GM19035 (cell line): ENCODE data around the gene TMED6.
A peak's percentile ranks its signal among the peaks of the same experiment; 100 is the strongest.

ENCODE experiments used
- ATAC-seq: cut with Tn5 transposase; IDR thresholded peaks from one replicate; pipeline ENCODE4 v1.9.1; 2021; ENCODE audit not compliant: unreplicated experiment

TMED6 gene

DNA sequence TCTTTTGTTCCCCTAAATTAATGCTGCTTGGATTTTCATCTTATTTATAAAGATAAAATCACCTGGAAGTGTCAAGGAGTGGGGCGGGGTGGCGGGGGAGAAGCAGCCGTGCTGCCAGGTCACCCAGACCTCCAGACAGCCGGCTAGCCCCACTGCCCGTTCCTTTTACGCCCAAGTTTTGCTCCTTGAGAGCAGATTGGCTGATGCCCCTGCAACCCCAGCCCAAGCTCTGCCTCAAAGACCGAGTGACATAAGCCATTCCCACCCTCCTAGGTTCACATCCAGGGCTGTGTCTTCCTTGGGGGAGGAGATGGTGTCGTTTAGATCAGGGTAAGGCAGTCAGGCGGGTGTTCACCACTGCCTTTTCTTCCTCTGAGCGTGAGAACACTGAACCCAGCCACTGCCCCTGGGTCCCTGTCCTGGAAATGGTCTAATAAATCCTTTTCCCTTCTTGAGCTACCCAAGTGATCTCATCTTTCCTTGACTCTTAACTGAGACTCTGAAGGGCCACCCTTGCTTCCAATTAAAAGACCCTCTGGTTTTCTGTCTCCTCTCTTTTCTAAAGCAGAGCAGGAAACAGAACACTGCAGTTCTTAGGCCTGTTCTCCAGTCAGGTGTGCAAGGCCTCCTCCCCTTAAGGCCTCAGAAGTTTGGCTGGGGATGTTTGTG, 26.9 kb downstream of the TMED6 start:
- no peak for ATAC-seq

- ATAC-seq, result no peak
These were observed 27.5 kb downstream of the TMED6 start for GRCh38 chr16:69324013-69324531.

- ATAC-seq, result no peak
These were observed 28.2 kb downstream of the TMED6 start for GRCh38 chr16:69323415-69323814.

DNA sequence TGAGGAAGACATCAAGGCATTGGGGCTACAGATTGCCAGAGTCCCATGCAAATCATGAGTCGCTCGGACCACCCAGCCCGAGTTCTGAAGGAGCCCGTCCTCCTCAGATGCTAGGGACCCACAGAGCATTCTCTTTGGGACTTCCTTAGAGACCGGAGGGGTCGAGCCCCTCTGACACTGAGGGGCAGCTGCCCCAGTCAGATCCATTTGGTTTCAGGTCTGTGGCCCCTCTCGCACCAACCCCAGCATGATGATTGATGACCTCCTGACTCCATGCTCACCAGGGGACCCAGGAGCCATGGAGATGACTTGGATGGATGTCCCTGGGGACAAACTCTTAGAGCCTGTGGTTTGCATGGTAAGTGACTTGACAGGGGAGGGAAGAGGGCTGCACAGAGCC, 29.2 kb downstream of the TMED6 start:
- no peak for ATAC-seq

DNA sequence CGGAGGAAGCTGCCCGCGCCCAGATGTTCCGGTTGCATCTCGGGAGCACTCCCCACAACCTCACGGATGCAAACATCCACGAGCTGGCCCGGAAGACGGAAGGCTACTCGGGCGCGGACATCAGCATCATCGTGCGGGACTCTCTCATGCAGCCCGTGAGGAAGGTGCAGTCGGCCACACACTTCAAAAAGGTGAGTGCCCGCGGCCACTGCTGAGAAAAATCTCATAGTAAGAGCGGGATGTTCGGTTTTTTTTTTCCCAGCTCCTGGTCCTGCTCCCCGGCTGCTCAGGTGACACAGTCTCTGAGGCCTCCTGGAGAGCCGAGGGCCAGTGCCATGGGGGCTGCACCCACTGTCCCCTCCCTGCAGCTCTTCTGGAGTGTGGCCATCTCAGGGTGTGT, 30.5 kb downstream of the TMED6 start:
- no peak for ATAC-seq

DNA sequence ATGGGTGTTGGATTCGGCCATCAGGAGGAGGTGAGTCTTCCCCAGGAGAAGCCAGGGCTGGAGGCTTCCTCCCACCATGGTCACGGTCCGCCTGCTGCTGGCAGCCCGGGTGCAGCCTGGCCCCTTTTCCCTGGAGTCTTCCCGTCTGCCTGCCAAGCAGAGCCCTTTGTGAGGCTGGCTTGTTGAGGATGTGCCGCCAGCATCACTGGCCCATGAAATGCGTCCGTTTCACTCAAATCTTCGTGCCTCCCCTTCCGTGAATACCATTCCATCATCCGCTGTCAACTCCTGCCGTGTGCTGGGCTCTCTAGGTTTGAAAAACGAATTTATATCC, 30.9 kb downstream of the TMED6 start:
- no peak for ATAC-seq

GRCh38 chr16:69319826-69320739, 31.5 kb downstream of the TMED6 start:
- ATAC-seq, result no peak

- no peak for ATAC-seq
These were observed 32.2 kb downstream of the TMED6 start for GRCh38 chr16:69319381-69319780.

- ATAC-seq, result no peak
These were observed 32.7 kb downstream of the TMED6 start for GRCh38 chr16:69318911-69319289.

DNA sequence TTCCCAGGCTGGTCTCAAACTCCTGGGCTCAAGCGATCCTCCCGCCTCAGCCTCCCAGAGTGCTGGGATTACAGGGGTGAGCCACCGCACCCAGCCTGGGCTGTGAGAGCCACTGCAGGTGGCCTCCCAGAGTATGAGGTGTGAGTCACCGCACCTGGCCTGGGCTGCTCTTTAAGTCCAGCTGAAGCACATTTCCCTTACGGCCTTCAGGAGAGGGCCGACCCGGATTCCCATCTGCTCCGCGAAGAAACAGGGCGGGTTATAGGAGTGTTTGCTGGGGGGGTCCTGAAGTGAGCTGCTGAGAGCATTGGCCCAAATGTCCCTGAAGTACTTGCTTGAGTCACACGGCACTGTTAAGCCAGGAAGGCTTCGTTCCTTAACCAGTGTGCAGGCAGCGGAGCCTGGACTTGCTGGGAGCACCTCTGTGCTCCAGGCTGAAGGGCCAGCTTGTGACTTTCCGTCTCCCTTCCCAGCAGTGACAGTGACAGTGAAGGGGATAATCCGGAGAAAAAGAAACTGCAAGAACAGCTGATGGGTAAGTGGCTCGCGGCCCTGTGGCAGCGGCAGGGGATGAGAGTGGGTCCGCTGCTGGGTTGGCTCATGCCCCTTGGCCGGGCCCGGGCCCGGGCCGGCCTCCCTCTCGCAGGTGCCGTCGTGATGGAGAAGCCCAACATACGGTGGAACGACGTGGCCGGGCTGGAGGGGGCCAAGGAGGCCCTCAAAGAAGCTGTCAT, 33.2 kb downstream of the TMED6 start:
- no peak for ATAC-seq

- ATAC-seq, result no peak
These were observed 35.0 kb downstream of the TMED6 start for GRCh38 chr16:69316595-69317034.

DNA sequence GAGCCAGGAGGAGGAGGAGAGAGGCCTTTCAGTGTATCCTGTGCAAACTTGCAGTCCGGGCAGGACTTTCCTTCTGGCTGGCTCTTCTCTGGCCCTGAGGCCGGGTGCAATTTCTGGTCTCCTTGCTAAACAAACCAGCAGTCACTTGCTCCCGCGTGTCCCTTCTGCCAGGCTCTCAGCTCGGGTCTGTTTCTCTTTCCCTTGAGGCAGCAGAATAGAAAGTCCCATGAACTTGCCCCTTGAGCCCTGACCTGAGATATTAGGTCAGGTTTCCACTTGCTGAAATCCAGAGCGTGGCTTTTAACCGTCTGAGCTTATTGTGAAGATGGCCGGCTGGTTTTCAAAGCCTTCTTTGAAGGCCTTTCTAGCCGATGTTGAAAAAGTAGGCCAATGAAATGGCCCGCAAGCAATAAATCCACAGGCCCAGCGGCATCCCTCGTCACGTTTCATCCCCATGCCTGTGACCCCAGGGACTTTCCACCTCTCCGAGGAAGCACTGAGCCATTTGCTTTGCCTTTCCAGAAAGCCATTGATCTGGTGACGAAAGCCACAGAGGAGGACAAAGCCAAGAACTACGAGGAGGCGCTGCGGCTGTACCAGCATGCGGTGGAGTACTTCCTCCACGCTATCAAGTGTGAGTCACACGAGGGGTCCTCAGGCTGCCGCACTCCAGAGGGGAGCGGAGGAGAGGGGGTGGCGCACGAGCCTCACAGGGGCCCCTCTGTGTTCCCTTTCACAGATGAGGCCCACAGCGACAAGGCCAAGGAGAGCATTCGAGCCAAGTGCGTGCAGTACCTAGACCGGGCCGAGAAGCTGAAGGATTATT, 35.9 kb downstream of the TMED6 start:
- ATAC-seq, result no peak

DNA sequence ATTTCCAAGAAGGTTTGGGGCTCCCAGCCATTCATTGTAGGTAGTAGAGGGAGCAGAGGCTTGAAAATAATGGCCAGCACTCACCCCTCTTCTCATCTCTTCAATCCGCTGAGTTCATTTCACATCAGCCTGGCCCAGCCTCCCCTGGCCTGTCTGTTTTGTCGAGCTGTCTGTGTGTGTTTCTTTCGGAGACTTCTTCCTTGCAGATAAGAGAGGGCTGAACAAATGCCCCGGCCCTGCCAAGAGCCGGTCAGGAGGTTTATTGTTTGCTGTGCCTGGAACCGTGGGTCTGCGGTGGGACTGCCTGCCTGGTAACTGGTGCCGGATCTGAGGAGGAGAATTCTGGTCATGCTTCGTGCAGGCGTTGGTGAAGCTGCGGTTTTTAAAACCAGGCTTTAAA, 37.1 kb downstream of the TMED6 start:
- no peak for ATAC-seq

GRCh38 chr16:69313469-69313868, 38.1 kb downstream of the TMED6 start:
- no peak for ATAC-seq

GRCh38 chr16:69311533-69312387, 39.8 kb downstream of the TMED6 start:
- ATAC-seq, result peak; percentile 52

- peak; percentile 92 for ATAC-seq
These were observed 40.7 kb downstream of the TMED6 start, which contains the start of gene VPS4A for GRCh38 chr16:69310653-69311532. Gene VPS4A, plus strand, starts transcription at chr16:69311350. Its CDS starts 162 bp downstream, at chr16:69311512.

DNA sequence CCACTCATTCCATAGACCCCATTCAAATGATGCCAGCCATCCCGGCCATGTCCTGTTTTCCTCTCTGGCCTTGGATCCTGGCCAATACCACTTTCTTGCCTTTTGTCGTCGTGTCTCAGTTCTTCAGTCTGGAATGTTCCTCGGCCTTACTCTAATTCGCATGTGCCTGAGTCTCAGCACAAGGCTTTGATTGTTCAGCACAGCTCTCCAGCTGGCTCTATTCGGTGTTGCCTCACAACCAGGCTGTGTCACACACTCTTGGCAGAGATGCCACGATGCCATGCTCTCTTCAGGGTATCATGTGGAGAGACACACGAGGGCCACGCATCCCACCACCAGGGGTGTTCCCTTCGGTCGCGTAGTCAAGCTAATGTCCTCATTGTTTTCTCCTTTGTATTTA, 42.3 kb downstream of the TMED6 start:
- ATAC-seq, result no peak

DNA sequence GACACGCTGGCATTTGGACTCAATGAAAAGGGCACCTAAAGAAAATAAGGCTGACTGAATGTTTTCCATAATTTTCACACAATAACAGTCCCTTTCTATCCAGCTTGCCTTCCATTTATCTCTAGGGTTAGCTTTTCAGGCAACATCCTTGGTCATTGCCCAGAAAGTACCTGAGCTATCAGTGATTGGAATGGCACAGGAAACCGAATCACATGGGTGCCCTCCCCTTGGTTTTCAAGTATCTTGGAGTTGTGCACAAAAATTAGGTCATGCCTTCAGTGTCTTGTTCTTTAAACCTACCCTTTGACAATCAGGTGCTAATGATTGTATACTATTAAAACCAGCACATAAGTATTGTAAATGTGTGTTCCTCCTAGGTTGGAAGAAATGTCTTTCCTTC, 43.7 kb downstream of the TMED6 start:
- no peak for ATAC-seq

DNA sequence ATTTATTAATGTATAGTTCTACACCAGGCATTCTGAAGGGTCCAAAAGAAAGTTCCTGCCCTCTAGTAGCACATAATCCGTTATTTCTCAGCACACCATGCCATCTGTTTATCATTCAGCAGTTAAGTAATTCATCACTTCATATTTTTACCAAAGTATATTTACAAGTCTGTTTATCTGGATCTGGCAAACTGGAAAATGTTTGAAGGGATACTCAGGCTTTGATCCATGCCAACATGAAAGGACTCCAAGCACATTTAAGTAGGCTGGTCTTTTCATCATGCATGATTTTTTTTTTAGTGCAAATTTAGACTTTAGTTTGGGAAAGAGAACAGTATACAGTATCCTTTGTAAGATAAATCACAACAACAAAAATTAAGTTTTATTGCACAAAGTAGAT, 44.5 kb downstream of the TMED6 start:
- no peak for ATAC-seq
